ENCODE results near the gene SCARF2.

DNA sequence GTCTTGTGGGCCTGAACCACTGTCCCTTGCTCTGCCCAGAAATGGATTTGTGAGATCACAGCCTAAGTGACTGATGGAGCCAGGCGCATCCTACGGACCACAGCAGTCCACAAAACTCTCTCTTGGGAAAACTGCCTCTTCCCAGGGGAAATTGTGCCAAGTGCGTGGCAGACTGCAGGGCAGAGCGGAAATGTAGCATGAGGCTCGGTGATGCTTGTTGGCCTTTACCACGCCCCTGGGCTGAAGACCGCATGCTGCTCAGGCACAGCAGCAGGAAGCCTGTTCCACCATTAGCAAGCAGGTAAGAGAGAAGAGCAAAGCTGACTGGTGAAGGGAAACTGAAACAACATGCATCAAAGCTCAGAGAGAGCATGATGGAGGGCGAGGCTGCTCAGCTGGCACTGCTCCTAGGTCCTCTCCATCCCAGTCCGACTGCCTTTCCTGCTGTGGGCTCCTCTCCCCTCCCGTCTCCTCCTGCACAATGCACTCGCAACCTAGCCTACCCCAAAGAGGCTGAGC, 26.5 kb upstream of the SCARF2 start:
- TF ChIP-seq POLR2A (IDR thresholded peaks at IDR 0.05) (no peak), CTCF (IDR thresholded peaks at IDR 0.05) (no peak)

All from prostate gland (tissue), 2 donors.